LNCaP clone FGC (cell line): ENCODE measurements around the gene TWIST2.

ENCODE experiments used
- DNase-seq: peaks from one replicate; pipeline ENCODE4 v3.0.0-alpha.2; 2011; ENCODE audit warnings: low read depth
- H3K4me3 ChIP-seq: 2 replicates; pipeline ENCODE4 v1.5.1; 2011; ENCODE audit warnings: mild to moderate bottlenecking, low read depth, low read length, control low read depth
- TF ChIP-seq, protein P1 (sequence below): IDR thresholded peaks from 2 replicates; pipeline ENCODE4 v1.5.1; 2012; ENCODE audit warnings: mild to moderate bottlenecking; ENCODE audit not compliant: control insufficient read depth, insufficient read depth; ENCODE audit errors: extremely low read depth

TWIST2 gene

DNA sequence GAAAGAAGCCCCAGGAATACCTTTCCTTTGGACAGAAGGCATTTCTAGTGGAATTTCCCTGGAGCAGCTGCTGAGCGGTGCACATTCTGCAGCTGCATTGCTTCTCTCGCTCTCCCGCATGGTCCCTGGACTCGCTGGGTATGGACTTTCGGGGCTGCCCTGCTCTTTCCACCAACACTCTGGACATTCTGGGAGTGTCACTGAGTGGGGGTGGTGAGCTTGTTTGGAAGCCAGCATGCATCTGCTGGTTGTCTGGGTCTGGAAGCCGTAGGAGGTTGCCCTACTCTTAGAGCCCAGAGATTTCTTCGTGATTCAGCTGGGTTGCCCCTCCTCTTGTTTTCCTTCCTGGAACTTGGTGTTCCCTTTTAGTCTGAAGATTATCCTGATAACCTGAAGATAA is 52.6 kb downstream of the TWIST2 start:
- no peak overlapping the region for H3K4me3 ChIP-seq
- peak; percentile 56 for DNase-seq
- TF ChIP-seq, protein P1, sequence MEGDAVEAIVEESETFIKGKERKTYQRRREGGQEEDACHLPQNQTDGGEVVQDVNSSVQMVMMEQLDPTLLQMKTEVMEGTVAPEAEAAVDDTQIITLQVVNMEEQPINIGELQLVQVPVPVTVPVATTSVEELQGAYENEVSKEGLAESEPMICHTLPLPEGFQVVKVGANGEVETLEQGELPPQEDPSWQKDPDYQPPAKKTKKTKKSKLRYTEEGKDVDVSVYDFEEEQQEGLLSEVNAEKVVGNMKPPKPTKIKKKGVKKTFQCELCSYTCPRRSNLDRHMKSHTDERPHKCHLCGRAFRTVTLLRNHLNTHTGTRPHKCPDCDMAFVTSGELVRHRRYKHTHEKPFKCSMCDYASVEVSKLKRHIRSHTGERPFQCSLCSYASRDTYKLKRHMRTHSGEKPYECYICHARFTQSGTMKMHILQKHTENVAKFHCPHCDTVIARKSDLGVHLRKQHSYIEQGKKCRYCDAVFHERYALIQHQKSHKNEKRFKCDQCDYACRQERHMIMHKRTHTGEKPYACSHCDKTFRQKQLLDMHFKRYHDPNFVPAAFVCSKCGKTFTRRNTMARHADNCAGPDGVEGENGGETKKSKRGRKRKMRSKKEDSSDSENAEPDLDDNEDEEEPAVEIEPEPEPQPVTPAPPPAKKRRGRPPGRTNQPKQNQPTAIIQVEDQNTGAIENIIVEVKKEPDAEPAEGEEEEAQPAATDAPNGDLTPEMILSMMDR, result no peak

DNA sequence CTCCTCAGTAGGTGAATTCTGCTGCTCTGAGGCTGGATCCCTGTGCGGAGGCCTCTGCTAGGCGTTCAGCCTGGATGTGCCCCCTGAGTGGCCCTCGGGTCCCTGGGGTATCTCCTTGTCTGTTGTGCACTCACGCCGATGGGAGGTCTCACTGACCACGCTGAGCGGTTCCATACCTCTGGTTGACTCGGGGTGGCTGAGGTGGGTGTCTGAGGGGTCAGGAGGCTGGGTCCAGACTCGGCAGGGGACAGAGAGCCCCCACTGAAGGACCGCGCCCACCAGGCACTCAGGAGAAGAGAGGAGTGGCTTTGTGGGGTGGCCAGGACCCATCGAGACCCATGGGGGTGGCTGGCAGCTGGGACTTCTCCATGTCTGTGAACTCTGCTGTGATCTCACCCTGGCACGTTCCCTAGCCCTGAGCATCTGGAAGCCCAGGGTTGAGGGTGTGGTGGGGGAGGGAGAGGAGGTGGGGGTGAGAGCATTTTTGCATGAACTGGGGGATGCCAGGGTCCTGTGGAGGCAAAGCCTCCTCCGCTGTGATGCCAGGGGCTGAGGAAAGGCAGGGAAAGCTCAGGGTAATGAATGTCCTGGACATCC is 53.7 kb downstream of the TWIST2 start:
- H3K4me3 ChIP-seq, result no peak overlapping the region
- TF ChIP-seq, protein P1, result no peak
- DNase-seq, result no peak

DNA sequence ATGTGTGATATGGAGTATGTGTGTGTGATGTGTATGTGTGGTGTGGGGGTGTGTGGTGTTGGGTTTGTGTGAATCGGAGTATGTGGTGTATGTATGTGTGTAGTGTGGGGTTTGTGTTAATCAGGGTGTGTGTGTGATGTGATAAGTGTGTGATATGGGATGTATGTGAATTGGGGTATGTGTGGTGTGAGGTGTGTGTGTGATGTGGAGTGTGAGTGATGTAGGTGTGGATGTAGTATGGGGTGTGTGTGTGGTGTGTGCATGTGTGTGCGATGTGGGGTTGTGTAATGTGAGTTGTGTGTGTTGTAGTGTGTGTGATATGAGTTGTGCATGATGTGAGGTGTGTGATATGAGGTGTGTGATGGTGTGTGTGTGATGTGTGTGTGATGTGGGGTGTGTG is 54.4 kb downstream of the TWIST2 start:
- TF ChIP-seq, protein P1, result no peak
- no peak for DNase-seq
- no peak overlapping the region for H3K4me3 ChIP-seq

DNA sequence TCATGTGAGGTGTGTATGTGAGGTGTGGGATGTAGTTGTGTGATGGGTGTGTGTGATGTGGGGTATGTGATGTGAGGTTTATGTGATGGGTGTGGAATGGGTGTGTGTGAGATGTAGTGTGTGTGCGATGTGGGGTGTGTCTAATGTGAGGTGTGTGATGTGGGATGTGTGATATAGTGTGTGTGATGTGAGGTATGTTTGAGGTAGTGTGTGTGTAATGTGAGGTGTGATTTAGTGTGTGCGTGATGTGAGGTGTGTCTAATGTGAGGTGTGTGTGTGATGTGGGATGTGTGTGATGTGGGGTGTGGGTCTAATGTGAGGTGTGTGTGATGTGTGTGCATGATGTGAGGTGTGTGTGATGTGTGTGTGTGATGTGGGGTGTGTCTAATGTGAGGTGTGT is 55.3 kb downstream of the TWIST2 start:
- TF ChIP-seq, protein P1, result no peak
- DNase-seq, result no peak
- no peak overlapping the region for H3K4me3 ChIP-seq

DNA sequence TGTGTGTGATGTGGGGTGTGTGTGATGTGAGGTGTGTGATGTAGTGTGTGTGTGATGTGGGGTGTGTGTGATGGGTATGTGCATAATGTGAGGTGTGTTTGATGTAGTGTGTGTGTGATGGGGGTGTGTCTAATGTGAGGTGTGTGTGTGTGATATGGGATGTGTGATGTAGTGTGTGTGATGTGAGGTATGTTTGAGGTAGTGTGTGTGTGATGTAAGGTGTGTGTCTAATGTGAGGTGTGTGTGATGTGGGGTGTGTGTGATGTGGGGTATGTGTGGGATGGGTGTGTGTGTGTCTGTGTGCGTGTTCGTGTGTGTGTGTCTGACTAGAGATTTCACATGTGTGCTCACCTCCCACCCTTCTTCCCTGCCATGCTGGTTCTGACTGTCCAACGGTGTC is 56.3 kb downstream of the TWIST2 start:
- no peak overlapping the region for H3K4me3 ChIP-seq
- DNase-seq, result no peak
- TF ChIP-seq, protein P1, result no peak

DNA sequence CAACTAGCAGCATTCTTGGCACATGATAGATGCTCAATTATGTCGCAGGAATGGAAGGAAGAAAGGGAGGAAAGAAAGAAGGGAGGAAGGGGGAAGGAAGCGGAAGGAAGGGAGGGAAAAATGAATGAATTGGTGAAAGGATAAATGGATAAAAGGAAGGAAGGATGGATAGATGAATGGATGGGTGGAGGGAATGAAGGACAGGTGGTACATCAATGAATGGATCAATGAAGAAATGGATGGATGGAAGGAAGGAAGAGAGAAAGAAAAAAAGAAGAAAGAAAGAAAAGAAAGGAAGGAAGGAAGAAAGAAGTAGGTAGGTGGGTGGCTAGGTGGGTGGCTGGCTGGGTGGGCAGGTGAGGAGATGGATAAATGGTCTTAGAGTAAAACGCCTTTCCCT is 56.8 kb downstream of the TWIST2 start:
- H3K4me3 ChIP-seq, result no peak overlapping the region
- no peak for DNase-seq
- TF ChIP-seq, protein P1, result no peak

DNA sequence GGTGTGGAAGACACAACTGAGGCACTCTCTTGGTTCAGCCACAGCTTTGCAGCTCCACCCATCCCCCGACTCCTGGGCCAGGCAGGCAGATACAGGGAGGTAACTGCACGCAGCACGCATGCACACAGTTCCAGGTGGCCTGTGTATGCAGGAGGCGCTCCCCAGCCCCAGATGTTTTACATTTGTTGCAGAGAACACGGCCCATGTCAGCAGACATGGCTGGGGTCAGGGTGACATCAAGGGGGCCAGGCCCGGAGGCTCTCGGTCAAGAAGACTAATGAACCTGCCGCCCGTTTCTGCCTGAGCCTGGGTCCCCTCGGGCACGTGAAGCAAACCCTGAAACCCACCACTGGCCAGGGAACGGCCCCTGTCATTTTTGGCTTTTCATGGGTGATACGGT is 57.3 kb downstream of the TWIST2 start:
- TF ChIP-seq, protein P1, result no peak
- no peak overlapping the region for H3K4me3 ChIP-seq
- DNase-seq, result no peak
